Gastrocnemius medialis (tissue), 4 donors: ENCODE data around the gene PDE8A. TPM values are rescaled to one million over a fixed set of nuclear protein-coding genes. Genes with fewer than 3 reads are reported as not detected.

Source experiments
- ATAC-seq, 2 donors: fragments of 150-250 bp; one replicate each; pipeline ENCODE4 v1.9.1; 2016
- DNase-seq, 2 donors: peaks; one replicate each; pipeline ENCODE4 v3.0.0-alpha.2; 2019
- H3K27ac ChIP-seq, 4 donors: fragments of 200-600 bp; sonication (generic); 1 replicate in 1 of 4; 2 replicates in 3 of 4; pipeline ENCODE4 v1.5.1; 2016 to 2018; ENCODE audit warnings: mild to moderate bottlenecking in 2 of 4, moderate library complexity in 1 of 4
- H3K27me3 ChIP-seq, 3 donors: fragments of 200-600 bp; sonication (generic) in 2 of 3; 1 replicate in 1 of 3; 2 replicates in 2 of 3; pipeline versions ENCODE4 v1.5.1 to v1.6.0; 2016 to 2019; ENCODE audit warnings: mild to moderate bottlenecking in 1 of 3, moderate library complexity in 1 of 3
- H3K36me3 ChIP-seq, 2 donors: fragments of 200-600 bp; sonication (generic) in 1 of 2; one replicate each; pipeline ENCODE4 v1.5.1; 2017 to 2018
- H3K4me1 ChIP-seq, 2 donors: fragments of 200-600 bp; sonication (generic) in 1 of 2; one replicate each; pipeline ENCODE4 v1.5.1; 2016 to 2017; ENCODE audit warnings: mild to moderate bottlenecking in 2 of 2
- H3K4me3 ChIP-seq, 4 donors: fragments of 200-600 bp; sonication (generic) in 3 of 4; 1 replicate in 1 of 4; 2 replicates in 3 of 4; pipeline ENCODE4 v1.5.1; 2016 to 2019; ENCODE audit warnings: mild to moderate bottlenecking in 2 of 4
- H3K9me3 ChIP-seq, 3 donors: fragments of 200-600 bp; sonication (generic) in 2 of 3; 1 replicate in 1 of 3; 2 replicates in 2 of 3; pipeline ENCODE4 v1.5.1; 2016 to 2019
- POLR2A ChIP-seq, 2 donors: fragments of 450-650 bp; IDR thresholded peaks; one replicate each; pipeline ENCODE4 v1.6.1; 2017; ENCODE audit warnings: antibody characterized with exemption in 2 of 2, mild to moderate bottlenecking in 2 of 2, moderate library complexity in 2 of 2
- in situ Hi-C, 4 donors: fragments of 200-750 bp; cut with MboI; loops; one replicate each; pipeline versions ENCODE4 v1.15.0 to v1.8.0; 2017; ENCODE audit warnings: low sequenced_read_pairs in 4 of 4
- intact Hi-C: fragments of 100-400 bp; cut with DNase I; formaldehyde crosslinking; loops from one replicate; pipeline ENCODE4 v1.15.1; 2023; ENCODE audit warnings: low total_unique reads
- total RNA-seq, 4 donors: library from RNA; depleted of rRNA; stranded (reverse); fragments of >200 nt; gene quantifications; one replicate each; pipeline versions ENCODE4 v1.1.0 to v1.2.3, GENCODE V29; 2016
- TF ChIP-seq, protein P1 (sequence below), 5 experiments: fragments of 450-650 bp in 3 of 5; fragments of 200-600 bp in 2 of 5; sonication (generic) in 2 of 5; IDR thresholded peaks in 4 of 5; conservative IDR thresholded peaks in 1 of 5; 1 replicate in 4 of 5; 2 replicates in 1 of 5; pipeline ENCODE4 v1.5.1; 2016 to 2019; ENCODE audit warnings: antibody characterized with exemption in 5 of 5, mild to moderate bottlenecking in 3 of 5, moderate library complexity in 3 of 5

Gene PDE8A
- total RNA-seq, 4 donors from 2014 or later, result 6.3 to 20.6 (median 13.9) TPM

DNA sequence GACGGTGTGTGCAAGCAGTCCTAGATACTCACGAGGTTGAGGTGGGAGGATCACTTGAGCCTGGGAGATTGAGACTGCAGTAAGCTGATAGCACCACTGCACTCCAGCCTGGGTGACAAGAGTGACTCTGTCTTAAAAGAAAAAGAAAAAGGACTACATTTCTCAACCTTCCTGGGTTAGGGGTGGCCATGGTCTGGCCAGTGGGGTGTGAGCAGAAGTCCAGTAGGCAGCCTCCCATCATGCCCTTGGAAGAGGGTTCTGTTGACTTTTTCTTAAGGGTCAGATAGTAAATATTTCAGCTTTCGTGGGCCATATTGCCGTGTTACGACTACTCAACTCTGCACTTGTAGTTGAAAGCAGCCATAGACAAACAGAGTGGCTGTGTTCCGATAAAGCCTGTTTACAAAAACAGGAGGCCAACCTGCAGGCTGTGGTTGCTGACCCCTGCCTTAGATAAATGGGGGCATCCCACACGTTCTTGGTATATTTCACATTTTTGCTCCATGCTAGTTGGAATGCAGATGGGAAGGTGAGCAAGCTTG lies 31.0 kb upstream of the PDE8A start:
- H3K4me1 ChIP-seq, result peaks cover 3 to 7% of the 10 kb centered on the region in 2 donors
- H3K4me3 ChIP-seq, result no peak overlapping the region
- no peaks in the 10 kb centered on the region for H3K27me3 ChIP-seq
- DNase-seq (no peak), ATAC-seq (no peak)
- no peaks in the 10 kb centered on the region for H3K9me3 ChIP-seq
- in situ Hi-C loops (loop anchor here in 1 of 4 donors (5.0 kb wide), 1 partner anchor 92 kb away; no protein-coding TSS in a partner anchor), intact Hi-C loops (loop anchor here (10.0 kb wide), 2 partner anchors 214 to 334 kb away; no protein-coding TSS in a partner anchor)
- no peaks in the 10 kb centered on the region for H3K36me3 ChIP-seq
- no peak overlapping the region for H3K27ac ChIP-seq
- no peak for TF ChIP-seq POLR2A (IDR thresholded peaks at IDR 0.05)
- TF ChIP-seq, protein P1, sequence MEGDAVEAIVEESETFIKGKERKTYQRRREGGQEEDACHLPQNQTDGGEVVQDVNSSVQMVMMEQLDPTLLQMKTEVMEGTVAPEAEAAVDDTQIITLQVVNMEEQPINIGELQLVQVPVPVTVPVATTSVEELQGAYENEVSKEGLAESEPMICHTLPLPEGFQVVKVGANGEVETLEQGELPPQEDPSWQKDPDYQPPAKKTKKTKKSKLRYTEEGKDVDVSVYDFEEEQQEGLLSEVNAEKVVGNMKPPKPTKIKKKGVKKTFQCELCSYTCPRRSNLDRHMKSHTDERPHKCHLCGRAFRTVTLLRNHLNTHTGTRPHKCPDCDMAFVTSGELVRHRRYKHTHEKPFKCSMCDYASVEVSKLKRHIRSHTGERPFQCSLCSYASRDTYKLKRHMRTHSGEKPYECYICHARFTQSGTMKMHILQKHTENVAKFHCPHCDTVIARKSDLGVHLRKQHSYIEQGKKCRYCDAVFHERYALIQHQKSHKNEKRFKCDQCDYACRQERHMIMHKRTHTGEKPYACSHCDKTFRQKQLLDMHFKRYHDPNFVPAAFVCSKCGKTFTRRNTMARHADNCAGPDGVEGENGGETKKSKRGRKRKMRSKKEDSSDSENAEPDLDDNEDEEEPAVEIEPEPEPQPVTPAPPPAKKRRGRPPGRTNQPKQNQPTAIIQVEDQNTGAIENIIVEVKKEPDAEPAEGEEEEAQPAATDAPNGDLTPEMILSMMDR (IDR thresholded peaks at IDR 0.05 in 4 of 5, conservative IDR thresholded peaks at IDR 0.05 in 1 of 5), result no peak

DNA sequence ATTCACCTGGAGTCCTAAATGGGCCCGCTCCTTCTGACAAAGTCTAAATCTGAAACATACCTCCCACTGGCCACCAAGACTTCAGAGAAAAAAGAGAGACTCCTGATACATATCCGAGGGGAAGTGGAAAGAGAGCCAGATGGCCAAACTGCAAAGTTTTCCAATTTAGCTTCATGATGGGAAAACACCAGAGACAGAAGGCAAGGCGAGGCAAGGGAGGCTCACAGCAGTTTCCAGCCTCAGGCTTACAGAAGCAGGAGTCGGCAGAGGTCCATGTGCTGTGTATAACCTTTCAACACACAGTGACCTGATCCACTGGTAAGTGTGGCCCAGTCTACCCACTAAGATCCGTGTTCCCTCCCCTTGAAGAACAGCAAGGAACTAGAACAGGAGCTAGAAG lies 29.9 kb upstream of the PDE8A start:
- Histone ChIP-seq H3K27ac (no peak overlapping the region), H3K36me3 (no peaks in the 10 kb centered on the region), H3K4me3 (no peak overlapping the region), H3K4me1 (peaks cover 4 to 10% of the 10 kb centered on the region in 2 donors), H3K27me3 (no peaks in the 10 kb centered on the region), H3K9me3 (no peaks in the 10 kb centered on the region)
- intact Hi-C loops (loop anchor here (10.0 kb wide), 2 partner anchors 213 to 333 kb away; no protein-coding TSS in a partner anchor), in situ Hi-C loops (loop anchor here in 1 of 4 donors (5.0 kb wide), 1 partner anchor 91 kb away; no protein-coding TSS in a partner anchor)
- ATAC-seq (no peak), DNase-seq (no peak)
- TF ChIP-seq, protein P1 (IDR thresholded peaks at IDR 0.05 in 4 of 5, conservative IDR thresholded peaks at IDR 0.05 in 1 of 5), result no peak
- TF ChIP-seq POLR2A (IDR thresholded peaks at IDR 0.05), result no peak

DNA sequence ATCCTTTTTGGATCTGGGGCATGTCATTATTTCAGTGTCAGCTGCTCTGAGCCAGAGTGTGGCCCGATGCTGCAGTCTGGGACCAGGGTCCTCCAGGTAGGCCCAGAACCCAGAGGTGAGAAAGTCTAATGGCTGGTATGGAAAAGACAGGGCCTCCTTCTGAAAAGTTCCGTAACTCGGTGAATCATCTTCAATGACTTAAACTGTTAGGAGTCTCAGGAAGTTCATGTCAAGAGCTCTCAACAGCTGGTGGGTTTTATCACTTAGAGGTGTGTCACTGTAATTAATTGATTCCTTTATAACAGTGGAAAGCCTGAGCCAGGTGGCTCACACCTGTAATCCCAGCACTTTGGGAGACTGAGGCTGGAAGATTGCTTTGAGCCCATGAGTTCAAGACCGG lies 28.5 kb upstream of the PDE8A start:
- no peak for ATAC-seq
- DNase-seq, result no peak
- no peak overlapping the region for H3K4me3 ChIP-seq
- H3K36me3 ChIP-seq, result peaks cover 0 to 3% of the 10 kb centered on the region in 2 donors
- no peaks in the 10 kb centered on the region for H3K9me3 ChIP-seq
- intact Hi-C loops (loop anchor here (10.0 kb wide), 2 partner anchors 212 to 332 kb away; no protein-coding TSS in a partner anchor), in situ Hi-C loops (loop anchor here in 1 of 4 donors (5.0 kb wide), 1 partner anchor 89 kb away; no protein-coding TSS in a partner anchor)
- H3K27ac ChIP-seq, result no peak overlapping the region
- no peaks in the 10 kb centered on the region for H3K27me3 ChIP-seq
- TF ChIP-seq, protein P1 (IDR thresholded peaks at IDR 0.05 in 4 of 5, conservative IDR thresholded peaks at IDR 0.05 in 1 of 5), result no peak
- TF ChIP-seq POLR2A (IDR thresholded peaks at IDR 0.05), result no peak
- peaks cover 4 to 10% of the 10 kb centered on the region in 2 donors for H3K4me1 ChIP-seq

GRCh38 chr15:84953726-84954125 lies 27.9 kb upstream of the PDE8A start:
- peaks cover 4 to 10% of the 10 kb centered on the region in 2 donors for H3K4me1 ChIP-seq
- in situ Hi-C loops, result loop anchor here in 1 of 4 donors (5.0 kb wide), 1 partner anchor 89 kb away; no protein-coding TSS in a partner anchor
- ATAC-seq, result no peak

More at GRCh38 chr15:84953726-84954125, 27.9 kb upstream of the PDE8A start:
- DNase-seq, result no peak
- peaks cover 0 to 3% of the 10 kb centered on the region in 2 donors for H3K36me3 ChIP-seq
- H3K4me3 ChIP-seq, result no peak overlapping the region
- no peaks in the 10 kb centered on the region for H3K27me3 ChIP-seq
- no peak for TF ChIP-seq POLR2A (IDR thresholded peaks at IDR 0.05)
- TF ChIP-seq, protein P1 (IDR thresholded peaks at IDR 0.05 in 4 of 5, conservative IDR thresholded peaks at IDR 0.05 in 1 of 5), result no peak
- H3K27ac ChIP-seq, result no peak overlapping the region
- intact Hi-C loops, result loop anchor here (10.0 kb wide), 2 partner anchors 211 to 331 kb away; no protein-coding TSS in a partner anchor
- no peaks in the 10 kb centered on the region for H3K9me3 ChIP-seq
